ENCODE measurements around the gene RBX1.
"Not testable (repeated sequence)": the region's sequence is repeated elsewhere in the genome, so short reads cannot be mapped to it uniquely, and the experiment has no call there.

RBX1 gene

GRCh38 chr22:41000941-41001721 is 50.0 kb downstream of the RBX1 start:
- no peak overlapping the region for H3K4me3 ChIP-seq (replicated peaks; ENCODE audit: low read depth, low read length)
- TF ChIP-seq, protein P1, sequence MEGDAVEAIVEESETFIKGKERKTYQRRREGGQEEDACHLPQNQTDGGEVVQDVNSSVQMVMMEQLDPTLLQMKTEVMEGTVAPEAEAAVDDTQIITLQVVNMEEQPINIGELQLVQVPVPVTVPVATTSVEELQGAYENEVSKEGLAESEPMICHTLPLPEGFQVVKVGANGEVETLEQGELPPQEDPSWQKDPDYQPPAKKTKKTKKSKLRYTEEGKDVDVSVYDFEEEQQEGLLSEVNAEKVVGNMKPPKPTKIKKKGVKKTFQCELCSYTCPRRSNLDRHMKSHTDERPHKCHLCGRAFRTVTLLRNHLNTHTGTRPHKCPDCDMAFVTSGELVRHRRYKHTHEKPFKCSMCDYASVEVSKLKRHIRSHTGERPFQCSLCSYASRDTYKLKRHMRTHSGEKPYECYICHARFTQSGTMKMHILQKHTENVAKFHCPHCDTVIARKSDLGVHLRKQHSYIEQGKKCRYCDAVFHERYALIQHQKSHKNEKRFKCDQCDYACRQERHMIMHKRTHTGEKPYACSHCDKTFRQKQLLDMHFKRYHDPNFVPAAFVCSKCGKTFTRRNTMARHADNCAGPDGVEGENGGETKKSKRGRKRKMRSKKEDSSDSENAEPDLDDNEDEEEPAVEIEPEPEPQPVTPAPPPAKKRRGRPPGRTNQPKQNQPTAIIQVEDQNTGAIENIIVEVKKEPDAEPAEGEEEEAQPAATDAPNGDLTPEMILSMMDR (IDR thresholded peaks at IDR 0.05; ENCODE audit: low read length, missing control alignments): no peak
- DNase-seq (ENCODE audit: low read depth): no peak

DNA sequence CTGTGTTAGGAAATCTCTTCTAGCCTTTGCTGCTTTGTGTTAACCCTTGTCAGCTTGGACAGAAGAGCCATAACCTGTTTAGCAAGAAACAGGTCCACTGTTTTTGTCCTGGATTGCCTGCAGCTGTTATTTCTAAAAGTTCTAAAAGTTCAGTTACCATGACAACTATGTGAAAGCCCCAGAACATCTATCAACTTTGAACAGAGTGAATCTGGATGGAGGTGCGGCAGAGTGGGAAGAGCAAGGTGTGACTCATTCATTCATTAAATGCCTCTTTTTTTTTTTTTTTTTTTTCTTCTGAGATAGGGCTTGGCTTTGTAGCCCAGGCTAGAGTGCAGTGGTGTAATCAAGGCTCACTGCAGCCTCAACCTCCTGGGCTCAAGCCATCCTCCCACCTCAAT is 50.5 kb downstream of the RBX1 start:
- TF ChIP-seq, protein P1 (IDR thresholded peaks at IDR 0.05; ENCODE audit: low read length, missing control alignments): no peak
- H3K4me3 ChIP-seq (replicated peaks; ENCODE audit: low read depth, low read length): no peak overlapping the region

DNA sequence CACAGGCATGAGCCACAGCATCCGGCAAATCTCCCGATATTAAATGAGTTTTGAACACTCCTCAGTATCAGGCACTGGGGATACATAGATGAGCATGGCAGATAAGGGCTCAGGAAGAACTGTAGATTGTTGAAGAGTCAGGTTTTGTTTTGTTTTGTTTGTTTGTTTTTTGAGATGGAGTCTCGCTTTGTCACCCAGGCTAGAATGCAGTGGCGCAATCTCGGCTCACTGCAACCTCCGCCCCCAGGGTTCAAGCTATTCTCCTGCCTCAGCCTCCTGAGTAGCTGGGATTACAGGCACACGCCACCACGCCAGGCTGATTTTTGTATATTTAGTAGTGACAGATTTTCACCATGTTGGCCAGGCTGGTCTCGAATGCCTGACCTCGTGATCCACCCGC is 51.2 kb downstream of the RBX1 start:
- H3K4me3 ChIP-seq (replicated peaks; ENCODE audit: low read depth, low read length); DNase-seq (ENCODE audit: low read depth): not testable (repeated sequence)

More for the DNA sequence above, 50.5 kb downstream of the RBX1 start:
- peak; percentile 42 for DNase-seq (ENCODE audit: low read depth)

DNA sequence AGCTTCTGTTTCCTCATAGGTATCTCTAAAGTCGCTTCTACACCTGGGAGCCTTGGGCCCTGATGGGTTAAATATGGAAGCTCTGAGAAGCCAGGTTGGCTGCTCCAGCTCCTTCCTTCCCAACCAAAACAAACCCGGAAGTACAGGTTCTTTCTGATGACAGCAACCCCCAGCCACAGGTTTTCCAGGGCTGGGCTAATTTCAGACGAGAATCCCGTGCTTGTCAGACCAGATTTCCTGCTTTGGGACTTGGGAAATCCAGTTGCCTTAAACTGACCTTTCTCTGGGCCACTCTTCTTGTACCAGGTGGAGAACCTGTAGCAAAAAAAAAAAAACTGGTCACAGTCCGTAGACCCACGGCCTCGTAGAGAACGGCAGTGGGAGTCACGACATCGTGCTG is 51.9 kb downstream of the RBX1 start:
- no peak overlapping the region for H3K4me3 ChIP-seq (replicated peaks; ENCODE audit: low read depth, low read length)
- TF ChIP-seq, protein P1 (IDR thresholded peaks at IDR 0.05; ENCODE audit: low read length, missing control alignments): no peak
- no peak for DNase-seq (ENCODE audit: low read depth)

GRCh38 chr22:41003976-41004375 is 52.8 kb downstream of the RBX1 start:
- no peak overlapping the region for H3K4me3 ChIP-seq (replicated peaks; ENCODE audit: low read depth, low read length)
- DNase-seq (ENCODE audit: low read depth): no peak
- TF ChIP-seq, protein P1 (IDR thresholded peaks at IDR 0.05; ENCODE audit: low read length, missing control alignments): no peak

DNA sequence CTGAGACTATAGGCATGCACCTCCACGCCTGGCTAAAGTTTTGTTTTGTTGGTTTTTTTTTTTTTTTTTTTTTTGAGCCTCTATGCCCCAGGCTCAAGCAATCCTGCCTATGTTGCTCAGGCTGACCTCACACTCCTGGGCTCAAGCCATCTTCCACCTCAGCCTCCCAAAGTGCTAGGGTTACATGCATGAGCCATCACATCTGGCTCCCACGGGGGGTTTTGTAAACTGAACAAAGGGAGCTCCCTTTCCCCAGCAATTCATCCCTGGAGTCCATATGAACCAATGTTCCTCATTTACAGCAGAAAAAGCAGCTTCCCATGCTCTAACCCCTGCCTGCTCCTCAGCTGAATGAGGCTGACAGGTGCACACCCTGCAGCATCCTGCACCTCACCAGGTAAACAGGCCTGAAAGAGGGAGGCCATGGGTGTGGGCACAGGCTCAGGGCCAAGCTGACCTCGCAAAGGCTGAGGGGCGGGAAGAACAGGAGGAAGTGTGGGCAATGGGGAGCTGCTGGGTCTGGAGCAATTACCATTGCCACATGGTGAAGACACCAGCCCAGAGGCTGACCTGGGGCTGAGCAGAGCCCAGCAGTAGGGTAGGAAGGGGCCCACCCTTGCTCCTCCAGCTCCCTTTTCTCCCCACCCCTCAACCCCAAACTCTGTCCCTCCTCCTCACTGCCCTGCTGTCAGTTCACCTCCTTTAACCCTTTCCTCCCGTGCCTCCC is 58.2 kb downstream of the RBX1 start:
- TF ChIP-seq, protein P1 (IDR thresholded peaks at IDR 0.05; ENCODE audit: low read length, missing control alignments): no peak
- peak; percentile 14 for DNase-seq (ENCODE audit: low read depth)

DNA sequence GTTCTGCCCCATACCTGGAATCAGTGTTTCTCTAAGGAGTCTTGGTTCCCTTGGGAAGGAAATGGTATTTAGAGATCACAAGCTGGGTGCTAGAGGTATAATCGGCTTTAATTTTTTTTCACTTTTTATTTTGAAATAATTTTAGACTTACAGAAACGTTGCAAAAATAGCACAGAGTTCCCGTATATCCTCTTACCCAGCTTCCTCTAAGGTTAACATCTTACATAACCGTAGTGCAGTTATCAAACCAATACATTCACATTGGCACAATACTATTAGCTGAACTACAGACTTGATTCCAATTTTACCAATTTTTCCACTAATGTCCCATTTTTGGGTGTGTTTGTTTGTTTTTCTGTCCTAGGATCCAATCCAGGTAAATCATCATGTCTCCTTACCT is 63.8 kb downstream of the RBX1 start:
- TF ChIP-seq, protein P1 (IDR thresholded peaks at IDR 0.05; ENCODE audit: low read length, missing control alignments): no peak
- DNase-seq (ENCODE audit: low read depth): no peak
- no peak overlapping the region for H3K4me3 ChIP-seq (replicated peaks; ENCODE audit: low read depth, low read length)

More for the DNA sequence above, 58.2 kb downstream of the RBX1 start:
- no peak overlapping the region for H3K4me3 ChIP-seq (replicated peaks; ENCODE audit: low read depth, low read length)
